ENCODE data around the gene PAPLN. TPM values are rescaled to one million over a fixed set of nuclear protein-coding genes. Genes with fewer than 3 reads are reported as not detected.

Gene PAPLN
- total RNA-seq, 4 donors from 2014 or later: 3.0 to 15.7 (median 11.0) TPM

DNA sequence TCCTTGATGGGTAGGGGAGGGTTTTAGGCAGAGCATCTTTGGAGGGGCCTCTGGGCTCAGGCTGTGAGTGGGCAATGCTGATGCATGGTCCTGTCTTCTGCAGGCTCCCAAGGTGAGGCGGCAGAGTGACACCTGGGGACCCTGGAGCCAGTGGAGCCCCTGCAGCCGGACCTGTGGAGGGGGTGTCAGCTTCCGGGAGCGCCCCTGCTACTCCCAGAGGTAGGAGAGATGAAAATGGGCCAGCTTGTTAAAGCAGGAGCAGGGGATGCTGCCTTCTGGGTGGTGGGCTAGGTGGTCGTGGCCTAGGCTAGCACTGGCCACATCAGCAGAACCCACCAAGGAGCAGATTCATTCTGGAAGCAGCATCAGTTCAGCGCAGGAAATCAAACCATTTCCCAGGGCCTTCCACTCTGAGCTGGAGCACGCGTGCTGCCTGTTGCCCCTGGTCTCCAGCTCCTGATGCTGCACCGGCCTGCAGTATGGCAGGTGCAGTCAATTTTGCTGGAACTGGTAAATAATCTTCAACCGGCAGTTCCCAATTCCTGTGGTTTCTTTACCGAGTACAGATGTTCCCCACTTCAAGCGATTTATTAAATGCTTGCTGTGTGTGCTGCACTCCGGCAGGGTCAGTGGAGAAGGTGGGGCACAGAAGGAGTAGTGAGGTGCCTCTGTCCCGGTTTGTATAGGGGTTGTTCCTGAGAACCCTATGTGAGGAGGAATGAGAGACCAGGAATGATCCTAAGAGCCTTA is 7.4 kb downstream of the PAPLN start:
- Histone ChIP-seq H3K4me3 (no peak overlapping the region), H3K4me1 (peaks cover 0 to 32% (median 9%) of the 10 kb centered on the region in 4 donors), H3K27ac (no peak overlapping the region), H3K27me3 (peaks cover 9% of the 10 kb centered on the region), H3K36me3 (no peaks in the 10 kb centered on the region), H3K9me3 (no peaks in the 10 kb centered on the region)
- TF ChIP-seq EP300 (IDR thresholded peaks at IDR 0.05; ENCODE audit: low read depth) (no peak), POLR2AphosphoS5 (IDR thresholded peaks at IDR 0.05) (no peak), POLR2A (IDR thresholded peaks at IDR 0.05) (no peak)
- TF ChIP-seq, protein P1, sequence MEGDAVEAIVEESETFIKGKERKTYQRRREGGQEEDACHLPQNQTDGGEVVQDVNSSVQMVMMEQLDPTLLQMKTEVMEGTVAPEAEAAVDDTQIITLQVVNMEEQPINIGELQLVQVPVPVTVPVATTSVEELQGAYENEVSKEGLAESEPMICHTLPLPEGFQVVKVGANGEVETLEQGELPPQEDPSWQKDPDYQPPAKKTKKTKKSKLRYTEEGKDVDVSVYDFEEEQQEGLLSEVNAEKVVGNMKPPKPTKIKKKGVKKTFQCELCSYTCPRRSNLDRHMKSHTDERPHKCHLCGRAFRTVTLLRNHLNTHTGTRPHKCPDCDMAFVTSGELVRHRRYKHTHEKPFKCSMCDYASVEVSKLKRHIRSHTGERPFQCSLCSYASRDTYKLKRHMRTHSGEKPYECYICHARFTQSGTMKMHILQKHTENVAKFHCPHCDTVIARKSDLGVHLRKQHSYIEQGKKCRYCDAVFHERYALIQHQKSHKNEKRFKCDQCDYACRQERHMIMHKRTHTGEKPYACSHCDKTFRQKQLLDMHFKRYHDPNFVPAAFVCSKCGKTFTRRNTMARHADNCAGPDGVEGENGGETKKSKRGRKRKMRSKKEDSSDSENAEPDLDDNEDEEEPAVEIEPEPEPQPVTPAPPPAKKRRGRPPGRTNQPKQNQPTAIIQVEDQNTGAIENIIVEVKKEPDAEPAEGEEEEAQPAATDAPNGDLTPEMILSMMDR (IDR thresholded peaks at IDR 0.05): no peak
- no peak for DNase-seq
- intact Hi-C loops (cut with DNase I; ENCODE audit: low total_unique reads): no loop called here
- in situ Hi-C loops (cut with MboI; ENCODE audit: low pct_ligation_motif_present in 1 of 4, low pct_unique_long_range_greater_than_20kb in 1 of 4, low sequenced_read_pairs in 3 of 4): no loop called here
- 80 to 87% methylated on average over 5 to 14 of the region's 14 CpGs for WGBS, 2 donors (ENCODE audit: low coverage in 1 of 2)

DNA sequence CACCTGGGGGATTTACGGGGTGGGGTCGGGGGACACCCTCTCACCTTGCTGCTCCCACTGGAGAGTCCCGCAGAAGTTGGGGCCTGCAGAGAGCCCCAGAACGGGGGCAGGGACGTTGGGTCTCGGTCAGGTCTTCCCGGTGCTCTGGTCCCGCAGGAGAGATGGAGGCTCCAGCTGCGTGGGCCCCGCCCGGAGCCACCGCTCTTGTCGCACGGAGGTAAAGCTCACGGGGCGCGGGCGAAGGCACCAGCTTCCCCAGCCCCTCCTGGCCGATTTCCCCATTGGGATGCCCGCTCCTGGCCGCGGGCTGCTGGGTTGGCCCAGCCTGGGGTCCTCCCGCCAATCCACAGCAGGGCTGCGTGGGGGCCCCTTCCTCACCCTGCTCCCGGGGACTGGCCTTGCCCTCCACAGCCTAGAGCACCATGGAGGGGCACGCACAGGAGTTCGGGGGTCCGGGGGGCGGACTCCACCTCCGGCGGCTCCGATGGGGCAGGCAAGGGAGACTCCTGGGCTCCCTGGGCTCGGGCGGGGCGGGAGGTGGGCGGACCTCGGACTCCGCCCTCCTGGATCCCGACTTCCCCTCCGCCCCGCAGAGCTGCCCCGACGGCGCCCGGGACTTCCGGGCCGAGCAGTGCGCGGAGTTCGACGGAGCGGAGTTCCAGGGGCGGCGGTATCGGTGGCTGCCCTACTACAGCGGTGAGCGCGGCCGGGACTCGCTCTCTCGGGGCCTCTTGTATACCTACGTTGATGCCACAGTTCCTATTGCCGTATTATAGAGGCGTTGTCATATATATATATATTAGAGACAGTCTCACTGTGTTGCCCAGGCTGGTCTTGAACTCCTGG is 8.4 kb downstream of the PAPLN start:
- Histone ChIP-seq H3K9me3 (no peaks in the 10 kb centered on the region), H3K4me1 (peaks cover 0 to 22% (median 5%) of the 10 kb centered on the region in 4 donors), H3K27me3 (no peaks in the 10 kb centered on the region), H3K4me3 (peak overlapping the region; percentile 21 to 45 (median 30)), H3K27ac (no peak overlapping the region), H3K36me3 (no peaks in the 10 kb centered on the region)
- in situ Hi-C loops (cut with MboI; ENCODE audit: low pct_ligation_motif_present in 1 of 4, low pct_unique_long_range_greater_than_20kb in 1 of 4, low sequenced_read_pairs in 3 of 4) (no loop called here), intact Hi-C loops (cut with DNase I; ENCODE audit: low total_unique reads) (no loop called here)
- WGBS, 2 donors (ENCODE audit: low coverage in 1 of 2): 26 to 39% methylated on average over 8 to 47 of the region's 64 CpGs
- DNase-seq: peak; percentile 65
- TF ChIP-seq POLR2A (IDR thresholded peaks at IDR 0.05) (no peak), EP300 (IDR thresholded peaks at IDR 0.05; ENCODE audit: low read depth) (no peak), POLR2AphosphoS5 (IDR thresholded peaks at IDR 0.05) (no peak)
- TF ChIP-seq, protein P1 (IDR thresholded peaks at IDR 0.05): no peak

GRCh38 chr14:73246387-73247150 is 9.3 kb downstream of the PAPLN start:
- DNase-seq: no peak
- in situ Hi-C loops (cut with MboI; ENCODE audit: low pct_ligation_motif_present in 1 of 4, low pct_unique_long_range_greater_than_20kb in 1 of 4, low sequenced_read_pairs in 3 of 4) (no loop called here), intact Hi-C loops (cut with DNase I; ENCODE audit: low total_unique reads) (no loop called here)
- H3K27me3 ChIP-seq: no peaks in the 10 kb centered on the region
- no peaks in the 10 kb centered on the region for H3K36me3 ChIP-seq
- no peak overlapping the region for H3K27ac ChIP-seq
- H3K4me1 ChIP-seq: peaks cover 0 to 13% (median 5%) of the 10 kb centered on the region in 4 donors
- no peaks in the 10 kb centered on the region for H3K9me3 ChIP-seq
- WGBS, 2 donors (ENCODE audit: low coverage in 1 of 2): 67 to 78% methylated on average over 7 to 18 of the region's 18 CpGs
- H3K4me3 ChIP-seq: peak overlapping the region in 3 of 4 donors; percentile 23 to 45 (median 37)
- TF ChIP-seq, protein P1 (IDR thresholded peaks at IDR 0.05): no peak
- TF ChIP-seq EP300 (IDR thresholded peaks at IDR 0.05; ENCODE audit: low read depth) (no peak), POLR2AphosphoS5 (IDR thresholded peaks at IDR 0.05) (no peak), POLR2A (IDR thresholded peaks at IDR 0.05) (no peak)
